HG03103 (cell line): ENCODE results near the gene FBXW11.

Experiments
- ATAC-seq: cut with Tn5 transposase; IDR thresholded peaks from one replicate; pipeline ENCODE4 v1.9.1; 2021; ENCODE audit warnings: low read depth; ENCODE audit not compliant: unreplicated experiment

The FBXW11 gene

DNA sequence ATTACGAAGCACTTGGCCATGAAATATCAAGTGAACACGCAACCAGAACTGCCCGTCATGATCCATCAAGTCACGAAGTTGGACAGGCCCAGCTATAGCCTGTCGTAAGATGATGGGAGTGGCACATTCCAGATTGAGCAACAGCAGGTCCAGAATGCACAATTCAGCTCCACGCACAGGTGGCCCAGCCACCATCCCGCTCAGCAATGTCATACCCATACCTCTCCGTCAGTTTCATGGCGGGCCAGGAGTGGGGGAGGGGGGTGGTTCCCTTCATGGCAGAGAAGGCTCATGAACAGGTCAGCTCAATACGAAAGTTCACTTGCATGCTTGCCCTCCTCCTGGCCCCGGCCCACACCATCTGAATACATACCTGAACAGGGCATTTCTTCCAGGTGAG lies 185.9 kb downstream of the FBXW11 start:
- ATAC-seq, result no peak

DNA sequence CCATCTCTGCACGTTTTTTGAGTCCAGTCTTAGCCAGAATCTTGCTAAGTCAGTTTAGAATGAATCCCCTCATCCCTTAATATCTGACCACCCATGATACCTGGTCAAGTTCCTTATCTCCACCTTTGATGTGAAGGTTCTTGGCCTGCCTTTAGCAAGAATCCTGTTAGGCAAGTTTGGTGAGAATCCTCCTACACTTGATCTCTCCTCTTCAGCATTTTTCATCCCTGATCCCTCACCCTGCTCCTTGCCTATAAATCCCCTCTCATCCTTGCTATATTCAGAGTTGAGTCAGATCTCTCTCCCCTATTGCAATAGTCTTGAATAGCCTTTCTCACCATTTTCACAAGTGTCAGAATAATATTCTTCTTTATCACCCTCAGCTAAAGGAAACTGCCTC lies 189.8 kb downstream of the FBXW11 start:
- no peak for ATAC-seq

DNA sequence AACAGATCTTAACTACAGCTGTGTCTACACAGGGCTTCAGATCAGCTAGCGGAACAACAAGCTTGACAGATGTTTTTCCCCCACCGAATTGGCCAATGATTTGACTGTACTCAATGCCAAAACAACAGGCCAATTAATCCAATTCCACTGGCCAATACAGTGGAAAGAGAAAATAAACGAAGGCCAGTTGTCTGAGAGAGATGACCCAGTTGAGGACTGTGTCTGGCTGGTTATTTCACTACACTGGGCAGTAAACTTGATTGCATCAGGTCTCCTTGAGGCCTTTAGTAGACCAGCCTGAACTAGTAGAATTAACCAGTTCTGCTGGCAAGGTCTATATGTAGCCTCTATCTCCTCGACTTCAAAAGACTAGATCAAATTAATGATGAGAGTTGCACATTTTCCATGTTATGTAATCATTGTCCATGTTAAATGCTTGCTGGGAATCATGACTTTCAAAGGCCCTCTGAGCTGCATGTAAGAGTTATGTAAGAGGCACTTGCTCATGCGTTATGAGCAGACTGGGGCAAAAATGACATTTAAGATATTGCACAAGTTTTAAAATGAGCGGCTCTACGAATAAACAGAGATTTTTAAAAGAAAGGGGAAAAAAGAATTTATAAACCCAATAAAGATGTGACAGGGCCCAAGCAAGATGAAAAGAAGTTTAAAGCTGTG lies 192.5 kb downstream of the FBXW11 start:
- ATAC-seq, result no peak

DNA sequence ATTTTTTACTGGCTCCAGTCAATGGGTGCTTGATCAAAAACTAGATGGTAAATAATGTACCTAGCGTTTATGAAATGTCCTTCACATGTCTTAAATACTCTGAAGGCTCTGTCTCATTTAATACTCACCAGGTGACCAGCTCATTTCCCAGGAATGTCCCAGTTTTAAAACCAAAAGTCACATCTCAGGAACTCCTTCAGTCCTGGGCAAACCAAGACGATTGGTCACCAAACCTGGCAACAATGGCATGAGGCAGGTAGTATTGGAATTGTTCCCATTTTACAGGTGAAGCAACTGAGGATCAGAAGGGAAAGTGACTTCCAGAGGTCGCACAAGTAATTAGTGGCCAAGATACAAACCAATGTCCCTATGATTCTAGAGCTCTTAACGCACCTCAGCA lies 193.2 kb downstream of the FBXW11 start:
- ATAC-seq, result no peak
